Cerebellar cortex (tissue), 1 donor: ENCODE measurements around the gene SUN1.

ENCODE experiments used
- DNase-seq: peaks from one replicate; pipeline ENCODE4 v3.0.0-alpha.2; 2015; ENCODE audit warnings: low spot score

Gene SUN1

GRCh38 chr7:877312-878232 is 45.3 kb downstream of the SUN1 start:
- no peak for DNase-seq

- DNase-seq, result peak; percentile 23
Measured at GRCh38 chr7:879093-879492, 46.8 kb downstream of the SUN1 start.

- DNase-seq, result no peak
Measured at GRCh38 chr7:879706-880105, 47.4 kb downstream of the SUN1 start.

GRCh38 chr7:880450-880849 is 48.2 kb downstream of the SUN1 start:
- no peak for DNase-seq

GRCh38 chr7:881441-882234 is 49.4 kb downstream of the SUN1 start:
- DNase-seq, result no peak

- DNase-seq, result no peak
Measured at GRCh38 chr7:882336-883035, 50.2 kb downstream of the SUN1 start.

- DNase-seq, result peak; percentile 37
Measured at GRCh38 chr7:883055-884021, 51.1 kb downstream of the SUN1 start.

- no peak for DNase-seq
Measured at GRCh38 chr7:884191-885003, 52.1 kb downstream of the SUN1 start.

GRCh38 chr7:885261-885892 is 53.1 kb downstream of the SUN1 start:
- no peak for DNase-seq

GRCh38 chr7:885893-886625 is 53.8 kb downstream of the SUN1 start:
- no peak for DNase-seq

GRCh38 chr7:886626-887487 is 54.6 kb downstream of the SUN1 start:
- peak; percentile 73 for DNase-seq

GRCh38 chr7:887488-887820 is 55.2 kb downstream of the SUN1 start:
- DNase-seq, result no peak

- no peak for DNase-seq
Measured at GRCh38 chr7:888081-889024, 56.1 kb downstream of the SUN1 start.

GRCh38 chr7:889025-889390 is 56.7 kb downstream of the SUN1 start:
- DNase-seq, result no peak

- DNase-seq, result no peak
Measured at GRCh38 chr7:889391-889790, 57.1 kb downstream of the SUN1 start.

GRCh38 chr7:890868-891267 is 58.6 kb downstream of the SUN1 start:
- DNase-seq, result no peak

GRCh38 chr7:891291-891690 is 59.0 kb downstream of the SUN1 start:
- DNase-seq, result no peak
